ENCODE data around the gene SH2D2A. TPM values are rescaled to one million over a fixed set of nuclear protein-coding genes. Genes with fewer than 3 reads are reported as not detected.

Gene SH2D2A
- total RNA-seq, 2 donors from 2014 or later, result 221 to 246 TPM

GRCh38 chr1:156857532-156857931 is 40.9 kb upstream of the SH2D2A start:
- no peak overlapping the region for H3K27ac Mint-ChIP-seq
- no peak for ATAC-seq (replicated peaks in 1 of 2)
- no peak overlapping the region for H3K4me3 Mint-ChIP-seq
- peaks cover 32% of the 10 kb centered on the region for H3K4me1 Mint-ChIP-seq (ENCODE audit: low read depth)
- peaks cover 45% of the 10 kb centered on the region for H3K27me3 Mint-ChIP-seq (ENCODE audit: low read depth)
- no peaks in the 10 kb centered on the region for H3K9me3 Mint-ChIP-seq
- no peak for DNase-seq
- H3K36me3 Mint-ChIP-seq (ENCODE audit: insufficient read depth in 2 of 2), result peaks cover 0 to 2% of the 10 kb centered on the region in 2 donors

DNA sequence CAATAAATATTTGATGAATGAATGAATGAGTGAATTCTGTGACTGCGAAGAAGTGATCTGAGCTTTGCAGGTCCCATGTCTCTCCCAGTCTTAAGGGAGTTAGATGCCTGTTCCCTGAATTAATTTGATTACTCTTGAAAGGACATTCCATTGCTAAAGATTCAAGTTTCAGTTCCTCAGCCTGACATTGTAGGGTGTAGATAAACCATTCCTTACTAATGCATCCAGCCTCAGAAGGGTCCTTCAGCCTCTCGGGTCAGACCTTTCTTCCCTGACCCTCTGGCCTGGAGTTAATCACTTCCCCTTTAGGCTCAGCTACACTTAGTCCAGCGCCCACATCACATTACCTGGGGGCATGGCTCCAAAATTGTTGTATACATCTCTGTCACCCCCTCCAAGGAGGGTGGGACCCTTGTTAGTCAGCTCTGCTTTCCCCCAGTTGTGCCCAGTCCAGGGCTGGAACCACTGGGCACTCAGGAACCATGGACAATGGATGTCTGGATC is 39.7 kb upstream of the SH2D2A start:
- Mint-ChIP-seq H3K9me3 (no peaks in the 10 kb centered on the region), H3K4me1 (ENCODE audit: low read depth) (peaks cover 23% of the 10 kb centered on the region), H3K27ac (no peak overlapping the region), H3K36me3 (ENCODE audit: insufficient read depth in 2 of 2) (peaks cover 0 to 2% of the 10 kb centered on the region in 2 donors), H3K27me3 (ENCODE audit: low read depth) (peaks cover 34% of the 10 kb centered on the region), H3K4me3 (no peak overlapping the region)
- DNase-seq (no peak), ATAC-seq (replicated peaks in 1 of 2) (no peak)

DNA sequence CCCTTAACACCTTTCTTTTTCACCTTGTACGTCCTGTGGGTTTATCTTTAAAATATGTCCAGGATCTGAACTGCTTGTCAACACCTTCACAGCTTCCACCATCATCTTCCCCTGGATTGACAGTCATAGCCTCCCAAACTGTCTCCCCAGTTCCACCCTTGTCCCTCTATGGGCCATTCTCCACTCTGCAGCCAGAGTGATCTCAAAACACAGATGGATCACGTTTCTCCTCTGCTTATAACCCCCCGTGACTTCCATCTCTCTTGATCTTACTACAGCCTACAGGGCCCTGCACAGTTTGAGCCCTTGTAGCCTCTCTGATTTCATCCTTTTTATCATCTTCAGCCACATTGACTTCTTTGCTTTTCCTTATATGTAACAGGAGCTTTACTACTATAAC is 38.0 kb upstream of the SH2D2A start:
- peaks cover 26% of the 10 kb centered on the region for H3K27me3 Mint-ChIP-seq (ENCODE audit: low read depth)

GRCh38 chr1:156853761-156854160 is 37.1 kb upstream of the SH2D2A start:
- Mint-ChIP-seq H3K4me3 (no peak overlapping the region), H3K4me1 (ENCODE audit: low read depth) (peaks cover 11% of the 10 kb centered on the region), H3K9me3 (no peaks in the 10 kb centered on the region), H3K27ac (no peak overlapping the region), H3K36me3 (ENCODE audit: insufficient read depth in 2 of 2) (no peaks in the 10 kb centered on the region), H3K27me3 (ENCODE audit: low read depth) (peaks cover 24% of the 10 kb centered on the region)
- no peak for ATAC-seq (replicated peaks in 1 of 2)
- no peak for DNase-seq

More for the DNA sequence above, 38.0 kb upstream of the SH2D2A start:
- no peak for DNase-seq
- no peak overlapping the region for H3K27ac Mint-ChIP-seq
- H3K36me3 Mint-ChIP-seq (ENCODE audit: insufficient read depth in 2 of 2), result no peaks in the 10 kb centered on the region
- no peak overlapping the region for H3K4me3 Mint-ChIP-seq
- H3K9me3 Mint-ChIP-seq, result no peaks in the 10 kb centered on the region
- H3K4me1 Mint-ChIP-seq (ENCODE audit: low read depth), result peaks cover 12% of the 10 kb centered on the region
- no peak for ATAC-seq (replicated peaks in 1 of 2)

DNA sequence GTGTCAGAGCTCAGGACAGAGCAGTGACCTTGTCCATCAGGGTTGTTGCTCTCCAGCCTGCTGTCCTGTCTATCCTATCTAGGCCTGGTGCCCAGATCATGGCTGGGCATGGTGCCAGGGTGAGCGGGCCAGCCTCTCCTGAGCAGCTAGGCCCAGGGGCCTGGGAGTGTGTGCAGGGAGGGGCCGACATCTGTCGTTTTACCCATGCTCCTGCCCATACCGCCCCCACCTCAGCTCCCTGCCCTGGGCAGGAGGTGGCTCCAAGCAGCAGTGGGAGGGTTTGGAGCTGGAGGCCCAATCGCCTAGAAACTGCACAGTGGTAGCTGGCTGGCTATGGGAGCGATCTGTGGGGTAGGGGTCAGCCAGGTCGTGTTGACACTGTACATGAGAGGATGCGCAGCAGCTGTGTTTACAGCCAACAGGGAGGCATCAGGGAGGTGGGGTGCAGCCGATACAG is 35.8 kb upstream of the SH2D2A start:
- ATAC-seq (replicated peaks in 1 of 2) (no peak), DNase-seq (no peak)
- Mint-ChIP-seq H3K36me3 (ENCODE audit: insufficient read depth in 2 of 2) (no peaks in the 10 kb centered on the region), H3K27me3 (ENCODE audit: low read depth) (peaks cover 22% of the 10 kb centered on the region), H3K9me3 (no peaks in the 10 kb centered on the region), H3K27ac (no peak overlapping the region), H3K4me3 (no peak overlapping the region), H3K4me1 (ENCODE audit: low read depth) (peaks cover 16% of the 10 kb centered on the region)

DNA sequence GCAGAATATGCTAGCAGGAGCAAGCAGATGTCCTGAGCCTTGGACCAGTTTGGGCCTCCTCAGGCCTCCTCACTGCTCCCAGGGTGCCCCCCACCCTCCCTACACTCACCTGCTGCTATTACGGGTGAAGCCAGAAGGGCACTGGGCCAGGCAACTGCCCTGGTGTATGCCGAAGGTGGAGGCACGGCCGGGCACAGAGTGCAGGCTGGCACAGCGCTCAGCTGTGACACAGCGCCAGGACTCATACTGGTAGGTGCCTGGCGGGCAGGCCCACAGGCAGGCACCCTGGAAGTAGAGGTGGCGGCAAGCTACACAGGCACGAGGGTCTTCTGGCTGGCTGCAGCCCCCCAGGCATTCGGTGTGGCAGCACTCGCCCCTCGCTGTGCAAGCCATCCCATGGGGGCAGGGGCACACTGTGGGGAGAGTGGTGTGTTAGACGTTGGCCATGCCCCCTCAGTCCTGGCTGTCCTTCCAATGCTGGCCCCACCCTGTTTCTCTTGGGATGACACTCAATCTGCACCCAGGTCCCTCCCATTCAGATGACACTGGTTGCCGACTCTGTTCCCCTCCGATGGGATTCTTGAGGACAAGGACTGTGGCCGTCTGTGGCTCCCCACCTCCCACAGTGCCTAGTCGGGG is 35.2 kb upstream of the SH2D2A start:
- H3K4me3 Mint-ChIP-seq, result no peak overlapping the region
- H3K9me3 Mint-ChIP-seq, result no peaks in the 10 kb centered on the region
- ATAC-seq (replicated peaks in 1 of 2) (no peak), DNase-seq (no peak)
- H3K27me3 Mint-ChIP-seq (ENCODE audit: low read depth), result peaks cover 22% of the 10 kb centered on the region
- H3K27ac Mint-ChIP-seq, result no peak overlapping the region
- H3K36me3 Mint-ChIP-seq (ENCODE audit: insufficient read depth in 2 of 2), result no peaks in the 10 kb centered on the region
- H3K4me1 Mint-ChIP-seq (ENCODE audit: low read depth), result peaks cover 21% of the 10 kb centered on the region

GRCh38 chr1:156849151-156849496 is 32.5 kb upstream of the SH2D2A start:
- no peak for ATAC-seq (replicated peaks in 1 of 2)
- Mint-ChIP-seq H3K9me3 (no peaks in the 10 kb centered on the region), H3K27me3 (ENCODE audit: low read depth) (peaks cover 45% of the 10 kb centered on the region), H3K4me3 (peak overlapping the region; percentile 49 to 59), H3K4me1 (ENCODE audit: low read depth) (peaks cover 34% of the 10 kb centered on the region), H3K27ac (no peak overlapping the region), H3K36me3 (ENCODE audit: insufficient read depth in 2 of 2) (no peaks in the 10 kb centered on the region)
- DNase-seq, result no peak

GRCh38 chr1:156848461-156849150 is 32.0 kb upstream of the SH2D2A start:
- Mint-ChIP-seq H3K4me1 (ENCODE audit: low read depth) (peaks cover 39% of the 10 kb centered on the region), H3K27me3 (ENCODE audit: low read depth) (peaks cover 50% of the 10 kb centered on the region), H3K4me3 (peak overlapping the region; percentile 49 to 59), H3K27ac (no peak overlapping the region), H3K9me3 (no peaks in the 10 kb centered on the region), H3K36me3 (ENCODE audit: insufficient read depth in 2 of 2) (no peaks in the 10 kb centered on the region)
- DNase-seq (peak; percentile 73 to 76), ATAC-seq (replicated peaks in 1 of 2) (peak; percentile 86 to 88)

DNA sequence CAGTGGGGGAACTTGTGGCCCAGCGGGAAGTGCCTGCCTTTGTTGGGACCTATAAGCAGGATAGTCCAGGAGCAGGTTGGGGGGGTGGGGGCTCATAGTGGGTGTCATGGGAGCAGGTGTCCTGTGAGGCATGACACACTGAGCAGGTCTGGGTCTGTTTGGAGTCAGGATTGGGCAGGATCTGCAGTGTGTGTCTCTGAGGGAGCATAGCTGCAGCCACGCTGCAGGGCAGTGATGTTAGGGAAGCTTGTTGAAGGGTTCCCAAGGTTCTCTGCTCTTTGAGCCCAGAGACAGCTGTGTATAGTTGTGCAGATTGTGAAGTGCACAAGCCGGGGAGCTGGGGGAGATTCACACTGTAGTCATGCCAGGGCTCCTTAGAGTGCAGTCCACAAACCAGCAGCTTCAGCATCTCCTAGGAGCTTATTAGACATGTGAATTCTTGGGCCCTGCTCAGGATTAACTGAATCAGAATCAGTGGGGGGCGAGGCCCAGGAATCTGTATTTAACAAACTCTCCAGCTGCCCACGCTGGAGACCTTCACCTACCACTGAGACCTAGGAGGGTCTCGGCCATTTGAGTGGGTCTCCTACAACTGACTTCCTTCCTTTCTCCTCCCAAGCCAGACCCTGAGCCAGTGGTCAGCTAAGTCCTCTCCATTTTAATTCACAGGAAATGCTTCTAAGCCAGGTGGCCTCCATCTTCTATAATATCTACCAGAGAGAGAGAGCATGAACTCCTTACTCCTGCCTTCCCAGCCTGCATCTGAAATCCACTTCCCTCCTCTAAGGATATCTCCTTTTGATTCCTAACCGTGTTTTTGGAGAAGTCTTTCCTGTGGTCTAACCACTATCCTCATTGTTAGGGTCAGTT is 31.2 kb upstream of the SH2D2A start:
- Mint-ChIP-seq H3K36me3 (ENCODE audit: insufficient read depth in 2 of 2) (no peaks in the 10 kb centered on the region), H3K9me3 (no peaks in the 10 kb centered on the region), H3K27ac (no peak overlapping the region), H3K4me3 (peak overlapping the region; percentile 45 to 59), H3K4me1 (ENCODE audit: low read depth) (peaks cover 39% of the 10 kb centered on the region), H3K27me3 (ENCODE audit: low read depth) (peaks cover 57% of the 10 kb centered on the region)
- DNase-seq (no peak), ATAC-seq (replicated peaks in 1 of 2) (no peak)

DNA sequence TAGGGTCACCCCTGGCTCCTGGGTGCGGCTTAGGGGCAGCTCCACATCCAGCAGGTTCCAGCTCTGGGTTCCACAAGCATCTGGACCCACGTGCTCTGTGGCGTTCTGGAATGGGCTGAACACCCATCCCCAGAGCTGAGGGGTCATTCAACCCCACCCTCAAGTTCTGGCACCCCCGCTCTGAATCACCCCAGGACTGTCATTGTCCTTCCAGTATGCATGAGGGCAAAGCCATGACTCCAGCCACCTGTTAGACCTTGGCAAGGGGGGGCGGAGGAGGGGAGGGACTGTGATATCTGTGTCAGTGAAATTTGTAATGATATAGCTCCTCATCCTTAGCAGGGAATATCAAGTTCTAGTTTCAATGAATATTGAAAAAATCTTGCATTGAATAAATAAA is 30.0 kb upstream of the SH2D2A start:
- H3K9me3 Mint-ChIP-seq, result no peaks in the 10 kb centered on the region
- no peak overlapping the region for H3K27ac Mint-ChIP-seq
- H3K36me3 Mint-ChIP-seq (ENCODE audit: insufficient read depth in 2 of 2), result no peaks in the 10 kb centered on the region
- H3K27me3 Mint-ChIP-seq (ENCODE audit: low read depth), result peaks cover 67% of the 10 kb centered on the region
- ATAC-seq (replicated peaks in 1 of 2) (no peak), DNase-seq (no peak)
- H3K4me3 Mint-ChIP-seq, result no peak overlapping the region
- H3K4me1 Mint-ChIP-seq (ENCODE audit: low read depth), result peaks cover 39% of the 10 kb centered on the region

DNA sequence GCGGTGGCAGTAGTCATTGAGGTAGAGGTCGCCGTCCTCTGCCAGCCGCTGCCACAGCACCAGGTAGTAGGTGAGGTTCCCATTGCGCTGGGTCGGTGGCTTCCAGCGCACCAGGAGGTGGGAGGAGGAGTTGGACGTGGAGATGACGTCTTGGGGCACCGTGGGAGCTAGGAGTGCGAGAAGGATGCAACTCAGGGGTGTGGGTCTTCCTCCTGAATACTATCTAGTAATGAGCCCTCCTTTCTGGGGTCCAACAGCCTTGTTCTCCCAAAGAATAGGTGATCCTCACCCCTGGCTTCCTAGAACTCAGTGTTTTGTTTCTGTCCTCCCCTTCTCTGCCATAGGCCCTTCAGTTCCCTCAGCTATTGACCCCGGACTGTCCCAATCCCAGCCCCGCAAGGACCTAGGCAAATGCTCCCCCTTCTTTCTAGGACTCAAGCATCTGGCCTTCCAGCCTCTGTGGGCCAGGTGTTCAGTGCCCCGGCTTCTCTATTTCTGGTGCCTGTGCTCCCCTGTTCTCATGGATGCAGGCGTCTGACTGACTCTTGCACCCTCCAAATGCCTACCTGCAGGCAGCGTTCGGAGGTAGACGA is 29.4 kb upstream of the SH2D2A start:
- Mint-ChIP-seq H3K9me3 (no peaks in the 10 kb centered on the region), H3K4me1 (ENCODE audit: low read depth) (peaks cover 39% of the 10 kb centered on the region), H3K27me3 (ENCODE audit: low read depth) (peaks cover 68% of the 10 kb centered on the region), H3K4me3 (peak overlapping the region in 1 of 2 donors; percentile 16), H3K36me3 (ENCODE audit: insufficient read depth in 2 of 2) (no peaks in the 10 kb centered on the region), H3K27ac (no peak overlapping the region)
- ATAC-seq (replicated peaks in 1 of 2) (no peak), DNase-seq (no peak)

- no peaks in the 10 kb centered on the region for H3K36me3 Mint-ChIP-seq (ENCODE audit: insufficient read depth in 2 of 2)
- H3K9me3 Mint-ChIP-seq, result no peaks in the 10 kb centered on the region
- DNase-seq (peak; percentile 51), ATAC-seq (replicated peaks in 1 of 2) (peak; percentile 65 to 67)
- H3K4me3 Mint-ChIP-seq, result peak overlapping the region; percentile 64 to 74
- no peak overlapping the region for H3K27ac Mint-ChIP-seq
- H3K27me3 Mint-ChIP-seq (ENCODE audit: low read depth), result peaks cover 75% of the 10 kb centered on the region
- peaks cover 39% of the 10 kb centered on the region for H3K4me1 Mint-ChIP-seq (ENCODE audit: low read depth)
Measured at GRCh38 chr1:156845055-156845952, 28.7 kb upstream of the SH2D2A start.

Measured in activated T-cell treated with anti-CD3 and anti-CD28 coated beads, Interleukin-2, amount 50 U/mL, for 72 hours (primary cell).